HG03457 (cell line): ENCODE measurements around the gene HLA-DRA.
A peak's percentile ranks its signal among the peaks of the same experiment; 100 is the strongest.

Experiments used
- ATAC-seq: cut with Tn5 transposase; IDR thresholded peaks from one replicate; pipeline ENCODE4 v1.9.1; 2021; ENCODE audit warnings: moderate number of reproducible peaks; ENCODE audit not compliant: unreplicated experiment

HLA-DRA gene

DNA sequence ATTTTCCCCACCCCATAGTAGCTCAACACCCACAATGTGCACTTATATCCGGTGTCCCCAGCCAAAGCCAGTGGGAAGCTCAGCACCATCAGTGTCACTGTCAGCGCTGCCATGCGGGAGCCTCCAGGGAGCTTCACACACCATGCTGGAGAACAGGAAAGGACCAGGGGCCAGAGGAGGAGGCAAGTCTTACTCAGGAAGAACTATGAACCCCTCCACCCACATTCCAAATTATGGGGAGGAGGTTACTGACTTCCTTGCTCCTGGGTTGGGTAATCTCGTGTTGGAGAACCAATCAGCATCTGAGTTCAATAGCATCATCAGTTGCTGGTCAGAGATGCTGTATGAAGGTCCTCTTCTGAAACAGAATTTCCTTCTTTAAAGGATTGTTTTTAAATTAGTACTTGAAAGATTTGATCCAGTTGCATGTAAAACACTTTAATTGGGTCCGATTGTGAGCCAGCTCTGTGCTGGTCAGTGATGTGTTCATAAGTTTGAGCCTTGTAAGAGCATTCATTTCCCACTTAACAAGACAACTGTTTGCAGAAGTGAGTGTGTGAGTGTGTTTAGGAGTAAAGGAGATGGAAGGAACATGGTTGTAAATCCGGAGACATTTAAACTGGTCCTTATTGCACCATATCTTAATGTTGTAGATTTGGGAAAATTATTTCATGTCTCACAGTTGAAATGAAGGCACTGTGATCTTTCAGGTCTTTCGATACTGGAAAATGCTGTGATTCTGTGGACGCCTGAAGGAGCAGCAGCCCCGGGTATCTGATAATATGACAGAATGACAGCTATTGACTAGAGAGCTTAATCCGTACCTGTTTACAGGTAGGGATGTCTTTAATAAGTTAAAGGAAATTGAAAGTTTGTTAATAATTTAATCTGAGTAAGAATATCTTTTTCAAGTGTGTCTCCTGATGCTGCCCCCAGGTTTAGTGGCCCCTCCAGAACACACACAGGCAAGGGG is 34.0 kb downstream of the HLA-DRA start:
- peak; percentile 86 for ATAC-seq

DNA sequence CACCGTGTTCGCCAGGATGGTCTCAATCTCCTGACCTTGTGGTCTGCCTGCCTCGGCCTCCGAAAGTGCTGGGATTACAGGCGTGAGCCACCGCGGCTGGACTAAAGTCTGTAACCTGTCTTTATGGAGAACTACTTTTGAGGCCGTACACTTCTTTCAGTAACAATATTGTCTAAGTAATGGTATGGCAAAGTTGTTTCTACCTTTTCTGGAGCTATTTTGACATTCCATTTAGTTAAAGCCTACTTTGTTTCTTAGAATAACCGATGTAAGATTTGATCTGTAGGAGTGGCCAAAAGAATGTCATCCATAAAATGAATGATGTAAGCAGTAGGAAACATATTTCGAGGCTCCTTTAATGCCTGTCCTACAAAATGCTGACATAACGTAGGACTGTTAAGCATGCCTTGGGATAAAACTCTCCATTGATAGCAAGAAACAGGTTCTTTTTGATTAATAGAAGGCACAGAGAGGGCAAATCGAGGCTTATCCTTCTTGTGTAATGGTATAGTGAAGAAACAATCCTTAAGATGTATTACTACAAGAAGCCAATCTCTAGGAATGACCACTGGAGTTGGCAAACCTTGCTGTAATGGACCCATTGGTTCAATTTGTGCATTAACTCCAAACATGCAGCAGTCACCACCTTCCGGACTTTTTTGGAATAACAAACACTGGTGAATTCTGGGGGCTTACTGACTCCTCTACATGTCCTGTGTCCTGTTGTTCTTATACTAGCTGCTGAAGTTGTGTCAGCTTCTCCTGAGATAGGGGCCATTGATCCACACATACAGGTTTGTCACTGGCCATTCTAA is 35.9 kb downstream of the HLA-DRA start:
- ATAC-seq: no peak

DNA sequence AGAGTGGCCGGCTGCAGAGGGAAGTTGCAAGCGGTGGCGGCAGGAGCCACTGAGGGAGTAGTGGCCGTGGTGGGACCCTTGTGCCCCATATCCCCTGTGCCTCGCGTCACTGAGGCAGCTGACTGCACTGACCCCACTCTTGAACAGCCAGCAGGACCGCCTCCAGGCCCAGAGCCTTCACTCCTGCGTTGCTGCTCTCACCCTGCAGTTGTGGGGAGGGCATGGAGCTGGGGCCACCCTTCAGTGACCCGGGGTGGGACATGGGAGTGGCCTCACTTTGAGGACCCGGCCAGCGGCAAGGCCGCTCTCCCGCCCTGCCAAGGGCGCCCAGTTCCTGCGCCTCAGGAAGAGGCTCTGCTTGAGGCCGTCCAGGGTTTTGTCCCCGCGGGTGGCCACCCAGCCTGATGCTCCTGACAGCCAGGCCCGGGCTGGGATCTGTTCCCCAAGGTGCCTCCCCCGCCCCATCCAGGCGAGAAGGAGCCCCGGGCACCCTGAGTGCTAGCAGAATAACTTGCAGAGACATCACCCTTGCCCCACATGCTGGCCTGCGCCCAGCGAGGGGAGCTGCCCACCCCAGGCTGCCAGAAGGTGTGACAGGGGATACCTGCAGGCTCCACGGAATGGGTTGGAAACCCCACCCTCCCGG is 44.4 kb downstream of the HLA-DRA start:
- ATAC-seq: no peak

DNA sequence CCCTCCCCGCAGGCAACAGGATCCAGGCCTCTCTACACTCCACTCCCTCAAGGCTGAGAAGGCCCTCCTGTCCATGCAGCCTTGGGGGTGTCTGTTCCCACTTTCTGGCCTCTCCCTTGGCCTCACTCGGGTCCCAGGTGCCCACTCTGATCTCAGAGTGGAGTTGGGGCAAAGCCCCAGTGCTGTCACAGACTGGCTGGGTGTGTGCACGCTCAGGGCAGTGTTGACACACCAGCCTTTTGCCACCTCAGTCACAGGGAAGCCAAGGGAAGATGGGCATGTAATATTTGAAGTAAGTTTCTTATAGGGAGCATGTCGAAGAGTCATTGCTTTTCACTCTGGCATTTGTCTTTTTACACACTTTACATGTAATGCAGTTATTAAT is 44.9 kb downstream of the HLA-DRA start:
- ATAC-seq: no peak

DNA sequence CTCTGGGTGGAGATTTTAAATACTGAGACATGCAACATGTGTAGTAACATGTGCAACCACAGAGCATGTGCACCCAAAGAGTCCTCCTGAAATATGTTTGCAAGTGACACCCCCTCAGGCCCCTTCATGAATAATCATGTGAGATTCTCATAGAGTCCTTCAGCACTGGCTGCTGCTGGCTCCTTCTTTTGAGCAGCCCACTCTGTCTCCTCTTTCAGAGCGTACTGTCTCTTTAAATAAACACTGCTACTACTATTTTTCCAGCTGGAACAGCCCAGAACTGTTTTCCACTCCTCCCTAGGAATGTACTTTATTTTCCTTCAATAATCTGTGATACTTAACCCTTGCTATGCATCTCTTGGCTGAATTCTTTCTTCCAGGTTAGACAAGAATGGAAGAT is 48.4 kb downstream of the HLA-DRA start:
- no peak for ATAC-seq

DNA sequence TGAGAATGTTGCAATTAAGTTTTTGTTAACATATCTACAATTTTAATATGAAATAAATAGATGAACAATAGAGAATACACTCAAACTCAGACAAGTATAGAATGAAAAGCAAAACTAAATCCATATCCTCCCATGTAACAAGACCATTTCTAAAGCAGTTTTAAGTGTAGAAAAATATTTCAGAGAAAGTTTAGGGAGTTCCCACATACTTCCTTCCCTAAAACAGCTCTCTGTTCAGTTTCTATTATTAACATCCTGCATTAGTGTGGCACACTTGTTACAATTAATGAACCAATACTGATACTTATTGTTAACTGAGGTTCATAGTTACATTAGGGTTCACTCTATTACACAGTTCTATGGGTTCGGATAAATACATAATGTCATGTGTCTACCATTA is 52.0 kb downstream of the HLA-DRA start:
- no peak for ATAC-seq

DNA sequence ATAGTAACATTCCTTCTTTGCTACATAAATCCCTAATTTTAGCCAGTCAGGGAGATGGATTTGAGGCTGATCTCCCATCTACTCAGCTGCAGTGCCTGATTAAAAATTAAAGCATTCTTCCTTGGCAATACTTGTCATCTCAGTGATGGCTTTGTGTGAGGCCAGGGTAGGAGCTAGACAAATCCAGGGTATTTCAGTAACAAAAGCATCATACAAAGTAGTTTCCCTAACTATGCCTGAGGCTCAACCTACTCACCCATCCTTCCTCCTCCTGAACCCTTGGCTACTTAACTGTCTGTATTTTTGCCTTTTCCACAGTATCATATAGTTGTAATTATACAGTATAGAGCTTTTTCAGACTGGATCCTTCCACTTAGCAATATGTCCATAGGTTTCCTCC is 52.7 kb downstream of the HLA-DRA start:
- no peak for ATAC-seq
